Anterior cingulate cortex (tissue), 58 donors: ENCODE results near the gene UBE2E3.

Source experiments
- DNase-seq, 58 donors: peaks; one replicate each; lab custom pipeline; 2025; lab: John Stamatoyannopoulos, UW

Gene UBE2E3

DNA sequence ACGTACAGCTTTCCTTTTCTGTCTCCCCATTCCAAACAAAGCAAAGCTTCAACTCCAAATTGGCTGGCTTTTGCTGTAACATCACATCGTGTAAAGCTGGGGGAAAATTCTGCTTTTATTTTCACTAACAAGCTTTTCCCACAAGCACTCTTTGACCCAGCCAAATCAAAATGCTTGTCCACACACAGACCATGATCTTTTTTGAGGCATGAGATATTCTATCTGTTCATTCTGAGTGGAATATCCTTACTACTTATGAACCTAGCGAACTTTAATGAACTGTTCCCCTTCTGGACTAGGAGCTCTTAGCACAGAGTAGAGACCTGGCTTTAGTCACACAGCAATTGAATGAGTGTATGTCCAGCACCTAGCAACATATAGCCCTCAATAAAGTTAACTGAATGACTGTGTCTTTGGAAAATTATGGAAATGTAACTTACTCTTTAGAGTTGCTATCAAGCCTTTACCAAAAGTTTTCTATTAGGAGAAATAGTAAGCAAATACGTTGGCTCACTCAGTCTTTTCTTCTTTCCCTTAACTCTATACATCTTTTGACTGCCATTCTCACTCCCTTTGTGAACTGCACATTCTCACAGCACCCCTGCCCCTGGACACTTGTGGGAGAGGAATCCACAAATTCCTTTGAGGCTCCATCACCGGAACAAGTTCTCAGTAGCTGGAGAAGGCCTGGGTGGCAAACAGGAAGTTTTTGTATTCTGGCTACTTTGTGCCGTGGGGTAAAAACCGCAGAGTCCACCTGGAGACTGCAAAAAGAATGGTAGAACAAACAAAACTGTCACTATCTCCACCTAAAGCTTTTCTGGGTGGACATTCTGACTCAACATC is 1.3 kb upstream of the UBE2E3 start:
- DNase-seq: peak in 4 of 58 donors; percentile 10 to 48 (median 23)

GRCh38 chr2:180979749-180980105 is 678 bp upstream of the UBE2E3 start:
- peak in 2 of 58 donors; percentile 17 to 25 for DNase-seq

DNA sequence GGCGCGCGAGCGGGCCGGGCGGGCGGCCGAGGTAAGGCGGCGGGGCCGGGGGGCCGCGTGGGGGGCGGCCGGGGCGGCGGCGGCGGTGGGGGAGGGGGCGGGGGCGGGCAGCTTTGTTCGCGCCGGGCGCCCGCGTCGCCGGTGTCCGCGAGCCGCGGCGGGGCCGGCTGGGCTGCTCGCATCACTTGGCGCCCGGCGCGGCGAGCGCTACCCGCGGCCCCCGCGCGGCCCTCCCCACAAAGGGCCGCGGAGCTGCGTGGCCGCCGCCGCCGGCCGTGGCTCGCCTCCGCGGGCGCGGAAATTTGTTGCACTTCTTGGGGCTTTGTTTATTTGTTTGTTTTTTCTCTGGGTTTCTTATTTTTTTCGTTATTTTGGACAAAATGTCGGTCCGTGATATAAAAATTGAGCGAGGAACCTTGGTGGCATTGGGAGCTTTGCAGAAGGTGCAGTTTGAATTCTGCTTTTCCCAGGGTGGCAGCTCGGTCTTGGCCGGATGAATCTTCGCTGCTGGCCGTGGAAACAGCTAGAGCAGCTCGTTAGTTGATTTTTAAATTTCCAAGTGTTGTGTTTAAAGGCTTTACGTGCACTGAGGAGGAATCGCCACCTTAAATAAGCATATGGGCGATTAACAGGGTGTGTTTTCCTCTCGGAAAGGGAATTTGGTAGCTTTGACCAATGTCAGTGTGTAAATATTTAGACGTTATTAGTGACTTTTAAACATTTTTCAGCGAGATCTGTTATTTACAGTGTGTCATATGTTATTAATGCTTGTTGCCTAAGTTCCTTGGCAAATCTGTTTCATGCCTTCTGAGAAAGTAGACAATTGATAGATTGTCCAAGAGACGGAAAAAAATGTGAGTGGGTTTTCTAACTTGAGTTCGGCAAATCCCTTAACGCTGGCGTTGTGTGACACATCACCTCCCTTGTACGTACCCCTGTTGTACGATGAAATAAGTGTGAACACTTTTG is 822 bp downstream of the UBE2E3 start:
- peak in 33 of 58 donors; percentile 15 to 67 (median 44) for DNase-seq

GRCh38 chr2:180983468-180984242 is 3.2 kb downstream of the UBE2E3 start:
- peak in 29 of 58 donors; percentile 3 to 80 (median 17) for DNase-seq

GRCh38 chr2:180985771-180986395 is 5.5 kb downstream of the UBE2E3 start:
- no peak for DNase-seq

DNA sequence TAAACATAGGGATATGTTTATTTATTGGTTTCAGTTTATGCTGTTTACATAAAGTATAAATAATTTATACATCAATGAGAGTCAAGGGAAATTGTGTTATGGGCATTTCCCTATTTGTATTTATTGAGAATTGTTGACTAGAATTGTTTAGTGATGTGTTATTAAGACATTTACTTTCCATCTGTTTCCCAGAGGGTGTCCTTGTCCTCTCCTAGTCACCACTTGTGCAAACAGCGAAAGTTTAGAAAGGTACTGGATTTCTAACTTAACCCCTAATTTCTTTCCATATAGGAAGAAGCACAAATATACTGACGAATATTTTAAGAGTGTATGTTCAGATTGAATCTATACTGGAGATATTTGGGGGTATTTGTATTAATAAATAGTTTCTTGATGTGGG is 6.7 kb downstream of the UBE2E3 start:
- DNase-seq: no peak

GRCh38 chr2:180990337-180990736 is 9.9 kb downstream of the UBE2E3 start:
- no peak for DNase-seq

GRCh38 chr2:180990794-180991193 is 10.4 kb downstream of the UBE2E3 start:
- DNase-seq: no peak

DNA sequence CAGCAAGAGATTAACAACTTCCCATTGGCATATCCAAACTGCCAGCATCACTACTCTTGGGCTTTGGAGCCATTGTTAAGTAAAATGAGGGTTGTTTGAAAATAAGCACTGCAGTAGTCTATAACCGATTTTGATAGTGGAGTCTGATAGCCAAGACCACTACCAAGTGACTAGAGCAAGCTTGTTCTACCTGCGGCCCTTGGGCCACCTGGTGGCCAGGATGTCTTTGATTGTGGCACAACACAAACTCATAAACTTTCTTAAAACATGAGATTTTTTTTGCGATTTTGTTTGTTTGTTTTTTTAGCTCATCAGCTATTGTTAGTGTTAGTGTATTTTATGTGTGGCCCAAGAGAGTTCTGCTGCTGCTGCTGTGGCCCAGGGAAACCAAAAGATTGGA is 11.0 kb downstream of the UBE2E3 start:
- DNase-seq: no peak

- DNase-seq: no peak
Observed at GRCh38 chr2:180991820-180992219, 11.4 kb downstream of the UBE2E3 start.

DNA sequence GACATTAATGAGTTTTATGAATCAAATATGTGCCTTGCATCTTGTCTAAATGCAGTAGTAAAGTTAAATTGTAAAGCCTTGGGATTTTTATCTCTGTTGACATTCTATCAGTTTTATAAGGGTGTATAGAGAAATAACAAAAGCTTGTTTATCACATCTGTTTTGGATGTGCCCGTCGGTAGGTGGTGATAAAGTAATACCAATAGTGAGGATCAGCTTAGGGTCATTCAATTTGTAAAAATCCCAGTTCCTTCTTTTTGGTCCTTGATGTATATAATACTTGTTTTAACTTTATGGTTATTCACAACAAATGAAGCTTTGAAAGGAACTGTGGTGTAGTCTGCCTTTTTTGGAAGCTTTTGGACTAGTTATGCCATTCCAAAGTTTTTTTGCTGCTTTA is 12.6 kb downstream of the UBE2E3 start:
- DNase-seq: no peak

GRCh38 chr2:180999274-180999964 is 19.0 kb downstream of the UBE2E3 start:
- no peak for DNase-seq

GRCh38 chr2:181004647-181005325 is 24.4 kb downstream of the UBE2E3 start:
- DNase-seq: no peak

GRCh38 chr2:181005326-181005655 is 24.9 kb downstream of the UBE2E3 start:
- no peak for DNase-seq

DNA sequence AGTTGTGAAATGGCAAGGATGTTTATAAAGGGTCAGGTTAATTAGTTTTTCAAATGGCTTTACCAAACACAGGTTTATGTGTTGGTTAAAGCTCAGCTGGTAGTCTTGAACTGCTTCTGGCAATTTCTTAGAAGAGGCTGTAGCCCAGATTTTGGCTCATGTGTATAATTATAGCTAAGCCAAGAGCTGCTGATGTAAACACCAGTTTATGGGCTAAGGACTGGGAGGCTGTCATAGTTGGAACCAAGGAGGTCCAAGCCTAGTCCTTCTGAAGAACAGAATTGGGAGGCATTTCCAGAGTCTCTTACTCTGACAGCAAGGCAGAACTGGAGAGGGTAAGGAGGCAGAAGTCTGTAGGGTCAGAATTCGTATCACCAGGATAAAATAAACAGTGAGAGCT is 25.4 kb downstream of the UBE2E3 start:
- no peak for DNase-seq

DNA sequence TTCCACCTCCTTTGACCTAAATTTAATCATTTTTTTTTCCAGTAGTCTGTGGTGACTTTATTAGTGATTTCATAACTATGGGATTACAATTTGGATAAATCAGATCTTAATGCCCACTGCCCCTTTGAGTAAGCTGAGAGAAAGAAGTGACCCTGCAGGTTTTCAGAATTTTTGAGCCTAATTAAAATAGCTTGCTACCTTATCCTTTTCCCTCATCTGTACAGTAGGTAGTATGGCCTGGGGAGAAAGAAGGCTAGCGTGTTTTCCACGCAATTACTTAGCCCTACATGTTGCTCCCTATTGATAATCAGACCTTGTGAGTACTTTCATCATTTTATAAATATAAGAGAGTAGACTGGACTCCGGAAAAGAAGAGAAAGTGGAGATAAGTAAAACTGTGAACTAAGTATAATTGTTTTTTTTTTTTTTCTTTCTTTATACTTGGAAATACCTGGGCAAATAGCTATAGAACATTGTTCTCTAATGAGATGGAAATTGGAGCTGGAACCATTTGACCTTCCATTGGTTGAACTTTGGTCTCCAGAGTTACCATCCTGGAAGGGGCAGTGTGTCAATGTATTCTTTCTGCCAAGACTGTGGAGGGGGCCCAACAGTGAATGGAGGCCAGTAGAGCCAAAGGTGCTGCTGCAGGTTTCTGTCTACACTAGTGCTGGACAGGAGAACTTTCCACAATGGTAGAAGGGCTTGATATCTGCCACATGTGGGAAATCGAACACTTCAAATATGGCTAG is 26.9 kb downstream of the UBE2E3 start:
- DNase-seq: no peak

- no peak for DNase-seq
Observed at GRCh38 chr2:181008407-181008806, 28.0 kb downstream of the UBE2E3 start.

DNA sequence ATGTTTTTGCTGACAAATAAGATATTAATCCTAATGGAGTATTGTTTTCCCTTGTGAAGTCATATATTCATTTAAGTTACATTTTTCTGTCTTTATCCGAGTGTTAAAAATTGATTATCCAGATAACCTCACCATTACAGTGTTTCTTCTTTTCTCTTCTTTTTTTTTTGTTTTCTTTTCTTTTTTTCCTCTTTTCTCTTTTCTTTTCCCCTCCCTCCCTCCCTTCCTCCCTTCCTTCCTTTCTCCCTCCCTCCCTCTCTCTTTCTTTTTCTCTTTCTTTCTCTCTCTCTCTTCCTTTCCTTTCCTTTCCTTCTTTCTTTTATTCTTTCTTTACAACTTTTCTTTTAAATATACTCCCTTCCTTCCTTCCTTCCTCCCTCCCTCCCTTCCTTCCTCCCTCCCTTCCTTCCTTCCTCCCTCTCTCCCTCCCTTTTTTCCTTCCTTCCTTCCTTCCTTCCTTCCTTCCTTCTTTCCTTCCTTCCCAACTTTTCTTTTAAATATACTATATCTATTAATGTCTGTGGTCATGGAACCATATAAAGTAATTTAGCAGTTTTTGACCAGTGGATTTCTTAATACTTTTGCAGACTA is 40.9 kb downstream of the UBE2E3 start:
- no peak for DNase-seq
